WTC11 (cell line): ENCODE measurements around the gene NUP98.
"Not testable (repeated sequence)": the region's sequence is repeated elsewhere in the genome, so short reads cannot be mapped to it uniquely, and the experiment has no call there.

Experiments used
- ATF1 ChIP-seq: sonication (generic); formaldehyde crosslinking; IDR thresholded peaks from 2 replicates; pipeline ENCODE4 v1.8.1; 2023; ENCODE audit warnings: mild to moderate bottlenecking, moderate library complexity, missing genetic modification reagents
- CREB1 ChIP-seq: sonication (generic); formaldehyde crosslinking; IDR thresholded peaks from 2 replicates; pipeline ENCODE4 v1.8.0; 2023; ENCODE audit warnings: mild to moderate bottlenecking, missing genetic modification reagents
- ESRRA ChIP-seq: sonication (generic); formaldehyde crosslinking; IDR thresholded peaks from 2 replicates; pipeline ENCODE4 v1.8.1; 2022; ENCODE audit warnings: mild to moderate bottlenecking, missing genetic modification reagents, borderline replicate concordance
- FOXJ3 ChIP-seq: sonication (generic); formaldehyde crosslinking; IDR thresholded peaks from 2 replicates; pipeline ENCODE4 v1.9.0; 2021; ENCODE audit warnings: missing genetic modification reagents, mild to moderate bottlenecking, borderline replicate concordance
- FOXP4 ChIP-seq: sonication (generic); formaldehyde crosslinking; IDR thresholded peaks from 2 replicates; pipeline ENCODE4 v1.8.0; 2022; ENCODE audit warnings: mild to moderate bottlenecking, missing genetic modification reagents
- GABPB1 ChIP-seq: sonication (generic); formaldehyde crosslinking; IDR thresholded peaks from 2 replicates; pipeline ENCODE4 v1.8.1; 2023; ENCODE audit warnings: mild to moderate bottlenecking, missing genetic modification reagents
- MYBL2 ChIP-seq: sonication (generic); formaldehyde crosslinking; IDR thresholded peaks from 2 replicates; pipeline ENCODE4 v1.8.1; 2023; ENCODE audit warnings: mild to moderate bottlenecking, moderate library complexity, missing genetic modification reagents
- SMAD3 ChIP-seq: sonication (generic); formaldehyde crosslinking; IDR thresholded peaks from 2 replicates; pipeline ENCODE4 v1.8.0; 2022; ENCODE audit warnings: missing genetic modification reagents, mild to moderate bottlenecking, borderline replicate concordance
- ZBTB43 ChIP-seq: sonication (generic); formaldehyde crosslinking; IDR thresholded peaks from 2 replicates; pipeline ENCODE4 v1.8.1; 2023; ENCODE audit warnings: mild to moderate bottlenecking, missing genetic modification reagents
- TF ChIP-seq, protein P1 (sequence below): fragments of 200-600 bp; IDR thresholded peaks from 2 replicates; pipeline ENCODE4 v1.8.0; 2022; ENCODE audit warnings: antibody characterized with exemption
- TF ChIP-seq, protein P2 (sequence below): sonication (generic); formaldehyde crosslinking; IDR thresholded peaks from 2 replicates; pipeline ENCODE4 v1.8.1; 2022; ENCODE audit warnings: missing genetic modification reagents, borderline replicate concordance
- TF ChIP-seq, protein P3 (sequence below): fragments of 250-450 bp; sonication (Bioruptor Pico); IDR thresholded peaks from 2 replicates; pipeline ENCODE4 v1.9.0; 2021; ENCODE audit warnings: mild to moderate bottlenecking
- TF ChIP-seq, protein P4 (sequence below): sonication (generic); formaldehyde crosslinking; IDR thresholded peaks from 2 replicates; pipeline ENCODE4 v1.8.1; 2023; ENCODE audit warnings: mild to moderate bottlenecking, missing genetic modification reagents, moderate library complexity

- TF ChIP-seq FOXJ3 (CRISPR knock-in tag); FOXP4 (CRISPR knock-in tag); ATF1; MYBL2 (CRISPR knock-in tag); CREB1; ESRRA; GABPB1 (CRISPR knock-in tag); SMAD3 (CRISPR knock-in tag); ZBTB43 (CRISPR knock-in tag): not testable (repeated sequence)
- TF ChIP-seq, protein P1, sequence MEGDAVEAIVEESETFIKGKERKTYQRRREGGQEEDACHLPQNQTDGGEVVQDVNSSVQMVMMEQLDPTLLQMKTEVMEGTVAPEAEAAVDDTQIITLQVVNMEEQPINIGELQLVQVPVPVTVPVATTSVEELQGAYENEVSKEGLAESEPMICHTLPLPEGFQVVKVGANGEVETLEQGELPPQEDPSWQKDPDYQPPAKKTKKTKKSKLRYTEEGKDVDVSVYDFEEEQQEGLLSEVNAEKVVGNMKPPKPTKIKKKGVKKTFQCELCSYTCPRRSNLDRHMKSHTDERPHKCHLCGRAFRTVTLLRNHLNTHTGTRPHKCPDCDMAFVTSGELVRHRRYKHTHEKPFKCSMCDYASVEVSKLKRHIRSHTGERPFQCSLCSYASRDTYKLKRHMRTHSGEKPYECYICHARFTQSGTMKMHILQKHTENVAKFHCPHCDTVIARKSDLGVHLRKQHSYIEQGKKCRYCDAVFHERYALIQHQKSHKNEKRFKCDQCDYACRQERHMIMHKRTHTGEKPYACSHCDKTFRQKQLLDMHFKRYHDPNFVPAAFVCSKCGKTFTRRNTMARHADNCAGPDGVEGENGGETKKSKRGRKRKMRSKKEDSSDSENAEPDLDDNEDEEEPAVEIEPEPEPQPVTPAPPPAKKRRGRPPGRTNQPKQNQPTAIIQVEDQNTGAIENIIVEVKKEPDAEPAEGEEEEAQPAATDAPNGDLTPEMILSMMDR = not testable (repeated sequence)
- TF ChIP-seq, protein P2, sequence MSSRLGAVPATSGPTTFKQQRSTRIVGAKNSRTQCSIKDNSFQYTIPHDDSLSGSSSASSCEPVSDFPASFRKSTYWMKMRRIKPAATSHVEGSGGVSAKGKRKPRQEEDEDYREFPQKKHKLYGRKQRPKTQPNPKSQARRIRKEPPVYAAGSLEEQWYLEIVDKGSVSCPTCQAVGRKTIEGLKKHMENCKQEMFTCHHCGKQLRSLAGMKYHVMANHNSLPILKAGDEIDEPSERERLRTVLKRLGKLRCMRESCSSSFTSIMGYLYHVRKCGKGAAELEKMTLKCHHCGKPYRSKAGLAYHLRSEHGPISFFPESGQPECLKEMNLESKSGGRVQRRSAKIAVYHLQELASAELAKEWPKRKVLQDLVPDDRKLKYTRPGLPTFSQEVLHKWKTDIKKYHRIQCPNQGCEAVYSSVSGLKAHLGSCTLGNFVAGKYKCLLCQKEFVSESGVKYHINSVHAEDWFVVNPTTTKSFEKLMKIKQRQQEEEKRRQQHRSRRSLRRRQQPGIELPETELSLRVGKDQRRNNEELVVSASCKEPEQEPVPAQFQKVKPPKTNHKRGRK = not testable (repeated sequence)
- TF ChIP-seq, protein P3, sequence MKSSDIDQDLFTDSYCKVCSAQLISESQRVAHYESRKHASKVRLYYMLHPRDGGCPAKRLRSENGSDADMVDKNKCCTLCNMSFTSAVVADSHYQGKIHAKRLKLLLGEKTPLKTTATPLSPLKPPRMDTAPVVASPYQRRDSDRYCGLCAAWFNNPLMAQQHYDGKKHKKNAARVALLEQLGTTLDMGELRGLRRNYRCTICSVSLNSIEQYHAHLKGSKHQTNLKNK (CRISPR knock-in tag) = not testable (repeated sequence)
- TF ChIP-seq, protein P4, sequence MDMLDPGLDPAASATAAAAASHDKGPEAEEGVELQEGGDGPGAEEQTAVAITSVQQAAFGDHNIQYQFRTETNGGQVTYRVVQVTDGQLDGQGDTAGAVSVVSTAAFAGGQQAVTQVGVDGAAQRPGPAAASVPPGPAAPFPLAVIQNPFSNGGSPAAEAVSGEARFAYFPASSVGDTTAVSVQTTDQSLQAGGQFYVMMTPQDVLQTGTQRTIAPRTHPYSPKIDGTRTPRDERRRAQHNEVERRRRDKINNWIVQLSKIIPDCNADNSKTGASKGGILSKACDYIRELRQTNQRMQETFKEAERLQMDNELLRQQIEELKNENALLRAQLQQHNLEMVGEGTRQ = not testable (repeated sequence)
These were observed 148.5 kb downstream of the NUP98 start for GRCh38 chr11:3648843-3649242.
